Activated naive CD8-positive, alpha-beta T cell treated with anti-CD3 and anti-CD28 coated beads, Interleukin-2, amount 50 U/mL, for 16 hours (primary cell): ENCODE measurements around the gene KRTAP1-5.
"Not testable (repeated sequence)": the region's sequence is repeated elsewhere in the genome, so short reads cannot be mapped to it uniquely, and the experiment has no call there.

Source experiments
- DNase-seq: peaks from one replicate; pipeline ENCODE4 v3.0.0-alpha.2; 2020; ENCODE audit warnings: low read depth, low spot score

Gene KRTAP1-5

DNA sequence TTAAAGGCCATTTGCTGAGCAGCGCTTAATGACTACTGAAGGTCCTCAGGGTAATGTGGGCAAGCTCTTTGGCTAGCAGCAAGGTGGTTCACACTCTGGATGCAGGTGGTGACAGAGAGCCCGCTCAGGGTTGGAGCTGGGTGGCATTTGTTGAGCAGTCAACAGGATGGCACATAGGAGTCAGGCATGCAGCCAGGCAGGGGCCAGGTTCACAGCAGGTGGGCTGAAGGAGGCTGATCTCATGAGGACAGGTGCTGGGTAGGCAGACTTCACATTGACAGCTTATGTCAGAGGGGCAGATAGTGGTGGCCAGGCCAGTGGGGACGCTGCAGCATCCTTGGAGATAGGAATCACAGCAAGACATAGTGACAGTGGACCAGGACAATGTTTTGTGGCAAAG lies 22.6 kb downstream of the KRTAP1-5 start:
- no peak for DNase-seq

DNA sequence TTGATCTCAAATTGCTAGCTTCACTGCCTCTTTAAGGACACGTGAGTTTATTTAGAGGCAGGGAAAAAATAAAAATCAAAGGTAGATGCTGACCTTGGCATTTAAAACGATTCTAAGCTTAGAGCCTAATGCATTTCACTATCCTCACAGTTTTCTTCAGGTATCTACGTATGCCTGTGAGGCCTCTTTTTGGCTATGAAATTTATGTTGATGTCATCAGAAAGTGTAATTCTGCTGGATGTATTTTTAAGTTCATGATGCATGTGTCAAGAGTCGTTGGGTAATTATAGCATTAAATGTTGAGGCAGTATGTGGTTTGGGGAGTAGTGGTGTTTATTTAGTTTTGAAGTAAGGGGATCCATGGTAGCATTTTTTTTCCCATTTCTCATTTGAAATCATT lies 23.1 kb downstream of the KRTAP1-5 start:
- no peak for DNase-seq

DNA sequence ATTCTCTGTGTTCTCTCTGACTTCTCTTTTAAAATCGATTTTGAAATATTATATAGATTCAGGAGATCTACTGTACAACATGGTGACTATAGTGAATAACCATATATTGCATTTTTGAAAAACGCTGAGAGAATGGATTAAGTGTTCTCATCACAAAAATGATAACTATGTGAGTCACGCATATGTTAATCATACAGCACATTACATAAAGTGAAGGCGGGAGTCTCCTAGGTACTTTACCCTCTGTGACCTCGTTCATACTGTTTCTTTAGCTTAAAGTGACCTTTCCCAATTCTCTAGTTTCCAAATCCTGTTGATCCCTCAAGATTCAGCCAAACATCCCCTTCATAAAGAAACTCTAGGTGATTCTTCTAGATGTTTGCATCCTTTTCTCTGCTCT lies 24.2 kb downstream of the KRTAP1-5 start:
- DNase-seq, result no peak

DNA sequence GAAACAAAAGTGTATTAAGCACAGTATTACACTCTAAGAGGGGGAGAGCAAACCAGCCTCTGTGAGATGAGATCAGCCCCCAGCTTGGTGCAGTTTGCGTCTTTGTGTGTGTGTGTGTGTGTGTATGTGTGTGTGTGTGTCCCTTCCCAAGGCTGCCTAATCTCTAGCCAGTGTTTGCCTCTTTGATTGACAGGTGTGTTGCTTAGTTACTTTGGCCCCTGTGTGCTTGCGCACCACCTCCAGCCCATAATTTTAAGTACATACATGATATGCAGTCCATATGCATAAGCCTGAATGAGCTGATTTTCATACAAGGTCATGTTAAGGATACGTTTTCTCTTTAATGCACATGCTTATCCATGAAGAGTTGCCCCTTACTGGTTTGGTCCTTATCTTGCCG lies 25.2 kb downstream of the KRTAP1-5 start:
- DNase-seq, result no peak

DNA sequence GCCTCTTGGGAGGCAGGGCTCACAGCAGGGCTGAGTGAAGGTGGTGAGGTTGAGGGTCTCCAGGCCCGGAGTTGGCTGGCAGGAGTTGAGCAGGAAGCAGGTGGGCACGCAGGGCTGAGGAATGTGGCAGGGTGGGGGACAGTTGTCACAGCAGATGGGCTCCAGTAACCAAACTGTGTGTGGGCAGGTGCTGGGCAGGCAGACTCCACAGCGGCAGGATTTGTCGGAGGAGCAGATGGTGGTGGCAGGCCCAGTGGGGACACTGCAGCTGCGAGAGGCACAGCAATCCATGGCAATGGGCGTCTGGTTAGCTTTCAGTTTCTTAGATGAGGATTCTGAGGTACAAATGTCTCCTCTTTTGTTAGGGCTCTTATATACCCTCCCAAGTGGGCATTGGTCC lies 27.4 kb downstream of the KRTAP1-5 start, which contains the start of gene KRTAP3-2:
Gene KRTAP3-2, minus strand, starts transcription at position 344 of the 400 bp plus-strand sequence. Its CDS starts 53 bp downstream, at position 291.
- DNase-seq, result not testable (repeated sequence)

DNA sequence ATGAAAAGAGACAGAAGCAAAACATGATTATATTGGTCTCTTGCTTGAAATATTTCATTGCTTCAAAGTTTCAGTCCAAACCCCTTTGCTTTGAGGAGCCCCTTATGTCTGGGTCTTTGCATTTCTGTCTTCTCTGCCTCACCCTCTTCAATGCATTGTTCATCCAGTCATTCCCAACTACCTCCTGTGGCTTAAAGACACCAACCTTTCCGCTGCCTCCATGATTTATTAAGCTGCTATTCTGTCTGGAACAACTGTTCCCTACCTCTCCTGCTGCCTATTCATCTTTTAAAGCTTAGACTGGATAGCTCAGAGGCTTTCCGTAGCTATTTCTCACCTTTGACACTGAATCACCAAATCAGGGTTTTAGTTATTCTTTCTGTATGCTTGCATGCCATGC lies 29.6 kb downstream of the KRTAP1-5 start:
- no peak for DNase-seq

DNA sequence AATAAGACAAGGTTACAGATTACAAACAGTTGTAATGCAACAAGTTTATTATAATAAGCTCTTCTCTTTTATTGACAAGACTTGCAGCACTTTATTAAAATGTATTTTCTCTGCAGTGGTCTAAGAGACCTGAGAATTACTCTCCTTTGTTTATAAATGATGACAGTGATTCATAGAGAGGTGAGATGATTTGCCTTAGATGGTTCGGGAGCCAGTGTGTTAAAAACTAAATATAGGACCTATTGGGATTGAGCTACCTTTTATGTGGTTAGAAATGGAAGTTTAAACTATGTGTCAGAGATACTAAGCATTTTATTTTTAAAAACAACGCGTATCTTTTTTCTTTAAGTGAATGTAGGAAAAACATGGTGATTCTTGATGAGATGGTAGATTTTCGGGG lies 30.2 kb downstream of the KRTAP1-5 start:
- DNase-seq, result no peak

DNA sequence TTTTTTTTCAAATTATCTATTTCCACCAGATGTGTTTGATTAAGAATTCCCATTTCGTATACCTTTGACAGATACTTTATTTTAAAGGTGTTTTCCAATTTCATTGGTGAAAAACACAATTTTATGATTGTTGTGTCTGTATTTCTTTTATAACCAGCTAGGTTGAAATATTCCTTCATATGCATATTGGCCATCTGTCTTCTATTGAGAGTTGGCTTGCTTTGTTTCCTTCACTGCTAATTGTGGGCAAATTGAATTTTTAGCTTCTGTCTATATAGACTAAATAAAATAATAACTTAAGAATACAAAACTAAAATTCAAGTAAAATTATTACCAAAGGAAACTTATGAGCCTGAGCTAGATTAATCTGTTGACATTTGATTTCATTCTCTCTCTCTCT lies 31.9 kb downstream of the KRTAP1-5 start:
- DNase-seq, result no peak

DNA sequence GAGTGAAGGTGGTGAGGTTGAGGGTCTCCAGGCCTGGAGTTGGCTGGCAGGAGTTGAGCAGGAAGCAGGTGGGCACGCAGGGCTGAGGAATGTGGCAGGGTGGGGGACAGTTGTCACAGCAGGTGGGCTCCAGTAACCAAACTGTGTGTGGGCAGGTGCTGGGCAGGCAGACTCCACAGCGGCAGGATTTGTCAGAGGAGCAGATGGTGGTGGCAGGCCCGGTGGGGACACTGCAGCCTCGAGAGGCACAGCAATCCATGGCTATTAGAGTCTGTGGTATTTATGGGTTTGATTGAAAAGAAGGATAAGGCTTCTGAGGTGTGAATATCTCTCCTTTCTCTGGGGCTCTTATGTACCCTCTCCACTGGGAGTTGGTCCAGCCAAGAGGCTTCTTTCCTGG lies 33.2 kb downstream of the KRTAP1-5 start, which contains the start of gene KRTAP3-3:
Gene KRTAP3-3, minus strand, starts transcription at position 326 of the 400 bp plus-strand sequence. Its CDS starts 67 bp downstream, at position 259.
- no peak for DNase-seq

DNA sequence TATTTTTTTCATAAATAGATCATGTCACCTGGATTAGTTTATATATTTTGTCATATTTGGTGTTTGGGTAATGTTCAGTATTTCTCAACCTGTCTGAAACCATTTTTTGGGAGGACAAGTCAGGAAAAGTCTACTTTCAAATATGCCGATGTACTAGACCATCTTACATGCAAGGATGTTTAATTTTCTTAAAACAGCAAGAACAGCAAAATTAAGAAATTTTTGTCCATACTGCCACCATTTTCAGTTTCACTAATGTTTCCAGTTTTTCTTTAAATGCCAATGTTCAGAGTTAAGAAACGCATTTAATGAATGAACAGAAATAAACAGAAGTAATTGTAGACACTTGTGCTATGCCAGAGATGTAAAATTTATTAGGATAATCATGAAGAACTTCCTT lies 33.9 kb downstream of the KRTAP1-5 start:
- no peak for DNase-seq

DNA sequence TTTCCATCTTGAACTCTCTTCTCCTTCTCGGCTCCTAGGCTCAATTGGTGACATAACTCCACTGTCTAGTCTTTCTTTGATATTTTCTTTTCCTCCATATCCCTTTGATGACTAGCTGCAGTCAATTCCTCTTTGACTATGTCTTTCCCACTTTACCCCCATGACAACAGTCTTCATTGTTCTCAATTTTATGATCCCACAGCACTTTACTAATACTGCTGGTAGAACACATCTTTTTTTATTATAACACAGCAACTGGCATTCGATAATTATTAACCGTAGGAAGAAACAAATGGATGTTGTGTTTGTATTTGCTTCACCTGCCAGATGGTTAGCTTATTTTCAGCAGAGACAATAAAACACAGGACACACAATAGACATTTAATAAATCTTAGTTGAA lies 34.3 kb downstream of the KRTAP1-5 start:
- no peak for DNase-seq

DNA sequence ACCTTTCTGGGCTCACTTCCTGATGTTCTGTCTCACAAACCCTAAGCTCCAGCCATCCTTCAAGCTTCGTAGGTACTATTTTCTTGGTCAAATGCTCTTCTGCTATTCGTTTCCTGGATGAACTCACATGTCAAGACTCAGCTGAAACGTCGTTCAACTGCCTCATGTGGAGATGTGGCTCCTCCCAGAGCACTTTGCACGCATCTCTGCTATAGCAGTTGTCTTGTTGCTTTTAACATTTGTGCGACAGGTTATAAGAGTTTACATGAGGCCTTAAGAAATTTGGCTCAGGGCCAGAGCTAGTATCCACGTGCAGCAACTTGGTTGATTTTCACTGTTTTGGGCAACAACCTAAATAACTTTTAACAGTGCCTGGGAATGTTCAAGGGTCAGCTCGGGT lies 40.1 kb downstream of the KRTAP1-5 start:
- DNase-seq, result no peak

DNA sequence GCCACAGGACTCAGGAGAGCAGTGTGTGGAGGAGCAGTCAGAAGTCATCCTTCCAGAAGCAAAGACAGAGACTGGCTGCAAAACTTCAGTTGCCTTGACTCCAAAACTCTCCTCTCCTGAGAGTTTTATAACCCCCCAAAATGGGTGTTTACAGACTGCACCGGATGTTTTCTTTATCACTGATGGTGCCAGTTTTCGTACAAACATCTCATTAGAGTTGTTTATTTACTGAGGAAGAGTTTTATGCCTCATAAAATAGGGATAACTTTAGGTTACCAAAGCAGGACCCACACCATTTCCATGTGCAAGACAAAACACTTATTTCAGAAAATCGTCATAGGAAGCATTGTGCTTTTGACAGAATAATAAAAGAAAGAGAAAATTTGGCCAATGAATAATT lies 42.8 kb downstream of the KRTAP1-5 start, which contains the start of gene KRT40:
Gene KRT40, minus strand, starts transcription at position 101 of the 400 bp plus-strand sequence. Its CDS starts 53 bp downstream, at position 48.
- DNase-seq, result no peak

DNA sequence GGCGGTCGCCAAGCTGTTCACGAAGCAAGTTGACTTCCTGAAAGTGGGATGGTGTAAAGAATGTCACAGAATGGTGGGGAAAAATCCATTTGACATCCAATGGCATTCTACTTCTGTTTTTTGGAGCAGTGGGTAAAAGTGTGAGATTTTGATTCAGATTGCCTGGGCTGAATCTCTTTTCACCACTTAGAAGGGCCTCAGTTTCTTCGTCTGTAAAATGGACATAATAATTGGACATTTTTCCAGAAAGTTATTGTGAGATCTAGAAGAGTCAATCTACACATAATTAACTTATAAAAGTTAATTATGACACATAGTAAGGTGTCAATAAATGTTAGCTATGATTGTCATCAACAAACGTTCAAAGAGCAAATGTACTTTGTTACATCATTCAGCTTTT lies 45.9 kb downstream of the KRTAP1-5 start:
- DNase-seq, result no peak

DNA sequence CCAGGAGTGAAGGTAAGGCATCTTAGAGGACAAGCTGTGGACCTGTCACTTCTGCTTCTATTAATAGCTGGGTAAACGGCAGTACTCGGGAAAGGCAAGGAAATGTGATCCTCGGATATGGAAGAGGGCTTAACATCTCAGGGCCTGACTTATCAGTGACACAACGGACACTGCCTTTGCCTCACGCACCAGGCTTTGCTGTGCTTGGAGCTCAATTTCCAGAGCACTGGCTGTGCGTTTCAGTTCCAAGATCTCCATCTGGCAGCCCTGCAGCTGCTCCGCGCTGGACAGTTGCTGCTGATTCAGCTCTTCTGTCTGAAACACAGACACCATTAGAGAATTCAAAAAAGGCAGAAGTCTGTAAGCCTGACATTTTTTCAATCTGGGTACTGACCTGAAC lies 46.4 kb downstream of the KRTAP1-5 start:
- no peak for DNase-seq

DNA sequence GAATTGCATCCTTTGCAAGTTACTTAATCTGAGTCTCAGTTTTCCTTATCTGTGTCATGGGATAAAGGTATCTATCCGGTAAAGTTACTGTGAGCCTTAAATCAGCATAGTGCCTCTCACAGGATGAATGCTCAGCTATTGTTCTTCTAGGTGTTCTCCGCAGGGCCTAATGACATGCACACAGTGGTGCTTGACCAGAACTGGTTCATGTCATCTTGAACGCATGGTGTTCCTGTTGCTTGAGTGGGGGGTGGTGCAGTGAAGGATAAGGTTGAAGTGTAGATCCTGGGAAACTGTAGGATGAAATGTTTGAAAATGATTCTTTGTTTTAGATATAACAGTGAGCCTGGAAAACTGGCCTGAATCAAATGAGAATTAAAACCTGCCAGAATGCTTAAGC lies 46.9 kb downstream of the KRTAP1-5 start:
- DNase-seq, result no peak

DNA sequence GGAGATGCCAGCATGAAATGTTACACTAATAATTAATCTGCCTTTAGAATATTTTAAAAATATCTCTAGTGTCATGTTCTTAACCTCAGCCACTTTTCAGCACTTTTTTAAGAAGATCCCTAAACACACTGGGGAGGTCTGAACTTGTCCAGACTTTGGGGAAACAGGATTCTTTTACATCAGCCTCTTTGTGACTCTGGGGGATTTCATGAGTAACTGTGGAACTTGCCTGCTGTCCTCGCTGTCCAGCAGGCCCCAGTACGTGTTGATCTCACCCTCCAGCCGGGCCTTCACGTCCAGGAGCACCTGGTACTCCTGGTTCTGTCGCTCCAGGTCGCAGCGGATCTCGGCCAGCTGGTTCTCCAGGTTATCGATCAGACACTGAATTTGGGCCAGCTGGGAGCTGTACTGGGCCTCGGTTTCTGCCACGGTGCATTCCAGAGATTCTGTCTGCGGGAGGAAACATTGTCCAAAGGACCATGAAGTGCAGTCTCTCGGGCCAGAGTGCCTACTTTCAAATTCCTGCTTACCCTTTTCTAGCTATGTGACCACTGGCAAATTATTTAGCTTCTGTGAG lies 48.3 kb downstream of the KRTAP1-5 start:
- DNase-seq, result no peak
